Activated CD4-positive, CD25-positive, alpha-beta regulatory T cell treated with anti-CD3 and anti-CD28 coated beads, Interleukin-2, amount 50 U/mL, for 16 hours (primary cell): Measurements from ENCODE around the gene PLXNA4.

ENCODE experiments used
- DNase-seq: peaks from one replicate; pipeline ENCODE4 v3.0.0-alpha.2; 2020; ENCODE audit warnings: low read depth, low spot score

PLXNA4 gene

DNA sequence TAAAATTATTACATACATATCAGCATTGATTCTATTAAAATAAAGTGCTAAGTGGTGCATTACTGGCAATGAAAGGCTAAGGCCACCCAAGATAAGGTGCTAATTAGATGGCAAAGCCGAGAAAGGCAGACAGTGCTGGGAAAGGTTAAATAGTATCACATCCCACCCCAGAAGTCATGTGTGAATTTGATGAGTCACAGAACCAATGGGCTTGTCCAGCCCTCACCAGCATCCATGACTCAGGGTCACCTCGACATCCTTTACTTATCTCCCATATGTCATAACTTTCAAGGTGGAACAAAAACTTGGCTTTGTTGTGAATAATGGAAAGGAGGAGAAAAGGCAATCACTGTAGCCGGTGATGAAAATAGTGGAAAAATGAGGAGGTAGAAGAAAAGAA lies 459.1 kb downstream of the PLXNA4 start:
- no peak for DNase-seq

DNA sequence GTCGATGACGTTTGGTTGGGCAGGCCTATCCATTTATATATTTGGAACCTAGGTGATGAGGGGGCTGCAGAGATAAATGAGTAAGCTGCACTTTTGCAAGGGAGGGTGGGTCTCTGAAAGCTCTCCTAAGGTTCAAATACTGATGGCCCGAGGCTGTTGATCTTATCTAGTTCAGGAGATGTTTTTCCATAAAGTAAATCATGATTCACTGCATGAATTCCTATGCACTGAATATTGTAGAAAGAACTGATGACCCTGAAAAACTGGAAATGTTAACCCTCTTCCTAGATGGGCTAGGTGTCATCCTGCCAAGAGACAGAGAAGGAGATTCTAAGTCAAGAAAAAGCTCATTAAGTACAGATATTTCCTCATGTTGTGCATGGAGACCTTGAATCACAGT lies 459.9 kb downstream of the PLXNA4 start:
- DNase-seq, result no peak

DNA sequence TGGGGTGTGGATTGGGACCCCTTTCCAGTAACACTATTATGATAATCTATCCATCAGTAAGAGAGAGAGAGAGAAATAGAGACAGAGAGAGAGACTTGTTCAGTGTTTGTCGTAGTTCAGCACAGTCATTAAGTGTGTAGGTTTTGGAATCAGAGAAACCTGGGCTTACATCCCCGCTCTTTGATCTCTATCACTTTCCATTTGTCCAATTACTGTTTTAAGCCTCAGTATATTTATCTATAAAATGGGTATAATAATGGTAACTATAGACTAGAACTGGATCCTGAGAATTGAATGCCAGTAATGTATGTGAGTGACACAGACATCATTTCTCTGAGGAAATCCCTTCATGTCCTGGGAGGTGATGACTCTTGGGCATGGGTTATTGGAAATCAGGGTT lies 460.5 kb downstream of the PLXNA4 start:
- DNase-seq, result no peak

DNA sequence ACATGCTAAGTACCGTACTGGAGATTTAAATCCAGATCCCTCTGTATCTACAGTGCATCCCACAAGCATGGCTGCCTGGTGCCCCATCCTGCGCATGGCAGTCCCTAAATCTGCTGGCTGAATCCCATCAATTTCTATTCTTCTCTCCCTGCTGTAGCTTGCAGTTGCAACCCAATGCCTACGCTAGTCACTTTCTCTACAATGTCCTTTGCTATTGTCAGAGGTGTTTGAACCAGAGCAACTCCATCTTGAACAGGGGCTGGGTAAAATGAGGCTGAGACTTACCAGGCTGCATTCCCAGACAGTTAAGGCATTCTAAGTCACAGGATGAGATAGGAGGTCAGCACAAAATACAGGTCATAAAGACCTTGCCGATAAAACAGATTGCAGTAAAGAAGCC lies 461.2 kb downstream of the PLXNA4 start:
- no peak for DNase-seq

- DNase-seq, result no peak
Measured at GRCh38 chr7:132114411-132114810, 461.9 kb downstream of the PLXNA4 start.

- DNase-seq, result no peak
Measured at GRCh38 chr7:132113536-132114371, 462.5 kb downstream of the PLXNA4 start.

DNA sequence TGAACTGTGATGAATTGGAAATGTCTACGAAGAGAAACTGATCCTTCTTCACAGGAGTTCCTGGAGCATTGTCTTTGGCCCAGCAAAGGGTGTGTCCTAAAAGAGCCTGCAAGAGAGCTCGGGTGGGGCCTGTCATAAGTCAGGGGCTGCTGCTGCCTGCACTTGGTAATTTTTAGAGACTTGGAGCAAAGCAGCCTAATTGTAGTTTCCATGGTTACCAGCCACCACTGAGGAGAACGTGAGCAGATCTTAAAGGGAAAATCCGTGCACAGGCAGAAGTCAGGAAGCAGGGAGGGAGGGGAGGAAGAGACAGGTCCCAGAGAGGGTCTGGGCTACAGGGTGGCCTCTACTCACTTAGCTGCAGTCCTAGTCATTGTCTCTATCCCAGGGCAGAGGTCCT lies 463.6 kb downstream of the PLXNA4 start:
- no peak for DNase-seq

- DNase-seq, result no peak
Measured at GRCh38 chr7:132112106-132112505, 464.2 kb downstream of the PLXNA4 start.

- no peak for DNase-seq
Measured at GRCh38 chr7:132110692-132111091, 465.6 kb downstream of the PLXNA4 start.

- no peak for DNase-seq
Measured at GRCh38 chr7:132109769-132110168, 466.5 kb downstream of the PLXNA4 start.

DNA sequence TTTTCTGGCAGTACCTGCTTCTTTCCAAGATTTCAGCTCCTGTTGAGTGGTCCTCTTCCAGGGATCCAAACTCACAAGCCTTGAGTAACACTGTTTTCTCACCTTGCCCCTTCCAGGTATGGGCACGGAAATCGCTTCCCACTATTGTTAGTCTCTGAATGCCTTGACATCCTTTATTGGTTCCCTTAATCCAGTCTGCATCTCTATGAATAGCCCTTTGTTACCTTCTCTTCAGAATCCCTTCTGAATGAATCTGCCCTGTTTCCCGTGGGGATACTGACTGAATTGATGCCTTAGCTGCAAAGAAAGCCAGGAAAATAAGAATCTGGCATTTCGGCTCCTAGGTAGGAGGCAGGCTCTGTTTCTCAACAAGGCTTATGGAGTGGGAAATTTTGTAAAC lies 467.7 kb downstream of the PLXNA4 start:
- no peak for DNase-seq

GRCh38 chr7:132106491-132106890 lies 469.8 kb downstream of the PLXNA4 start:
- DNase-seq, result no peak

DNA sequence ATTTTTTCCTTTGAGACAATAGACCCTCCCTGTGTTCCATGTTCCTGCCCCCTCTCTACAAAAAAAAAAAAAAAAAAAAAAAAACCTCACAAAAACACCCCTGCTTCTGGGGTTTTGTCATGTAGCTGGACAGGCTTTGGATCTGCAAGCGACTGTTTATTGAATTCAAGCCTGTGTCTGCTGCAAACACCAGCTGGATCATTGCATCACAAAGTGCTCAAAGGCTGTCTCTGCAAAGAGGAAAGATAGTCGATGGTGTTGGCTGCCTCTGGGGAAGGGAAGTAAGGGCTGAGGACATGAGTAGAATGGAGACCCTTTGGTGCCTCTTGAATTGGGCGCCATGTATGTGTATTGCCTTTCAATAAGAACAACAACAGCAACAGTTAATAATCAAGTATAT lies 471.2 kb downstream of the PLXNA4 start:
- DNase-seq, result no peak

DNA sequence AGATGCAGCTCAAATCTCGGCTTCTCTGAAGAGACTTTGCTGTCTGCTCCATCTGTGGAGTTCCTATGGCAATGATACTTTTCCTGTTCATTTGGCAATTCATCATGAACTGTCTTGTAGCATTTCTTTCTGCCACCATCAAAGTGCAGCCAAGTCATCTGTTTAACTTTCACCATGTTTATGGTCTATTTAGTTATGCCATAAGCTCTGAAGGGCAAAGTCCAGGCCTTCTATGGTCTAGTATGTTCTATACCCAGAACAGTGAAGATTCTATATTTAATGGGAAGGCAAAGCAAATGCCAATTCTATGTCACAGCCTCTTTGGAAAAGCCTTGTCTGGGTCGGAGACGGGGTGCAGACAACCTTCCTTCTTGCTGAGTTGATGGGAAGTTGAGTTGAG lies 472.6 kb downstream of the PLXNA4 start:
- no peak for DNase-seq

GRCh38 chr7:132102942-132103341 lies 473.3 kb downstream of the PLXNA4 start:
- DNase-seq, result no peak

DNA sequence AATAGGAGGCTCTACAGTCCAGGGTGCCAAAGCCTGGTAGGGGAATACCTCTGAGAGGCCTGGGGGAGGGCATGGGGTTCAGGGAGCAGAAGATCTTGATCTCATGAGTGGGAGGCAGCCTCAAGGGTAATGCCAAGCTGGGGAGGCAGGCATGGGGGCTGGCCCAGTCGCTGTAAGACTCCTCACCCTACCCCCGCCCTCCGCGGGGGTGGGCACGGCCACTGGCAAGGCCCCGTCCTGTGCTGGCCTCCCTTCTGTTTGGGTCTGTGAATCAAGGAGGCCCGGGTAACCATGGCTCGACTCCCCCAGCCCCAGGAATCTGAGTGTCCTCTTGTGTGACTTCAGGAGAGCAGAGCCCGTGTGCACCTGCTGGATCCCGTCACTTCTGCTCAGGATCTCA lies 473.9 kb downstream of the PLXNA4 start:
- no peak for DNase-seq

- DNase-seq, result no peak
Measured at GRCh38 chr7:132100981-132101380, 475.3 kb downstream of the PLXNA4 start.

- no peak for DNase-seq
Measured at GRCh38 chr7:132100483-132100882, 475.8 kb downstream of the PLXNA4 start.

DNA sequence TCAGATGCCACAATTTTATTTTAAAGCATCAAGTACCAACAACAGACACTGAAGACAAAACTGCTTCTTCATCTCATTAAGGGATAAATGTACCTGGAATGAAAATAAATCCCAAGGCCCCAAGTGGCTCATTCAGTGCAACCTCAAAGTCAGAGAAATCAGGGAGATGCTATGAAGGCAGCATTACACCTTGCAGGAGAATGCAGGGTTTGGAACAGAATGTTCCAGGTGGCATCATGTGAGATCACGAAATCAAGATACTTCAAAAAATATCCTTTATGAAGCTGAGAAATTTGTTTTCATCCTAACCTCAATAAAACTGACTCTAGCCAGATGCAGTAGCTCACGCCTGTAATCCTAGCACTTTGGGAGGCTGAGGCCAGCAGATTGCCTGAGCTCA lies 477.1 kb downstream of the PLXNA4 start:
- no peak for DNase-seq

DNA sequence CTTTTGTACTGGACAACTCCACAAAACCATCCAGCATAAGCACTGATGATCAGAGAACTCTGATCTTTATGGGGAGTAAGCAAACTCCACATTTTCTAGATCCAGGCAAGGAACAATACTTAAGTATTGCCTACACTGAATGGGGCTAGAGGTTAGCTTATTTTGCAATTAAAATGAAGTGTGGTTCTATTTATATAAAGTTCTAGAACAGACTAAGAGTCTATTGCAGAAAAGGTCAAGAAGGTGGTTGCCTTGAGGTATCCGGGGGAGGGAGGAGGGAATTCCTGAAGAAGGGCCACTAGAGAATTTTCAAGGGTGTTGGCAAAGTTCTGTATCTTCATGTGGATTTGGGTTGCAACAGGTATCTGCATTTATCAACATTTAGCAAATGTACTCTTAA lies 477.9 kb downstream of the PLXNA4 start:
- DNase-seq, result no peak

GRCh38 chr7:132097550-132098134 lies 478.6 kb downstream of the PLXNA4 start:
- DNase-seq, result no peak

GRCh38 chr7:132095111-132095765 lies 481.0 kb downstream of the PLXNA4 start:
- DNase-seq, result no peak

- no peak for DNase-seq
Measured at GRCh38 chr7:132092106-132092505, 484.2 kb downstream of the PLXNA4 start.
